ENCODE measurements around the gene NUBP2.

NUBP2 gene

GRCh38 chr16:1782408-1783264 lies at the start of gene NUBP2, which contains the start of gene SPSB3:
Gene NUBP2, plus strand, starts transcription at chr16:1782960. Its CDS starts 61 bp downstream, at chr16:1783021.
Gene SPSB3, minus strand, starts transcription at chr16:1782571. Its CDS starts 1,088 bp downstream, at chr16:1781483.
- peak; percentile 100 for DNase-seq

- no peak for DNase-seq
These were observed 48.6 kb upstream of the NUBP2 start for GRCh38 chr16:1734123-1734522.

GRCh38 chr16:1734816-1735215 lies 47.9 kb upstream of the NUBP2 start:
- DNase-seq: no peak

GRCh38 chr16:1740234-1740633 lies 42.5 kb upstream of the NUBP2 start:
- no peak for DNase-seq

GRCh38 chr16:1740781-1741490 lies 41.8 kb upstream of the NUBP2 start:
- DNase-seq: no peak

- DNase-seq: no peak
These were observed 41.1 kb upstream of the NUBP2 start for GRCh38 chr16:1741553-1742165.

- no peak for DNase-seq
These were observed 39.1 kb upstream of the NUBP2 start for GRCh38 chr16:1743376-1744337.

- no peak for DNase-seq
These were observed 38.4 kb upstream of the NUBP2 start for GRCh38 chr16:1744338-1744840.

- no peak for DNase-seq
These were observed 37.4 kb upstream of the NUBP2 start for GRCh38 chr16:1745181-1745899.

GRCh38 chr16:1745900-1746692 lies 36.7 kb upstream of the NUBP2 start:
- no peak for DNase-seq

- DNase-seq: no peak
These were observed 36.0 kb upstream of the NUBP2 start for GRCh38 chr16:1746693-1747195.

GRCh38 chr16:1747934-1748333 lies 34.8 kb upstream of the NUBP2 start:
- no peak for DNase-seq

GRCh38 chr16:1749152-1750117 lies 33.3 kb upstream of the NUBP2 start:
- no peak for DNase-seq

GRCh38 chr16:1751946-1752345 lies 30.8 kb upstream of the NUBP2 start:
- no peak for DNase-seq

- DNase-seq: no peak
These were observed 29.9 kb upstream of the NUBP2 start for GRCh38 chr16:1752853-1753252.

GRCh38 chr16:1754204-1754603 lies 28.6 kb upstream of the NUBP2 start:
- DNase-seq: no peak

GRCh38 chr16:1757714-1758461 lies 24.9 kb upstream of the NUBP2 start:
- DNase-seq: no peak

- no peak for DNase-seq
These were observed 23.8 kb upstream of the NUBP2 start for GRCh38 chr16:1758923-1759322.
